ENCODE data around the gene ABCA6.

DNA sequence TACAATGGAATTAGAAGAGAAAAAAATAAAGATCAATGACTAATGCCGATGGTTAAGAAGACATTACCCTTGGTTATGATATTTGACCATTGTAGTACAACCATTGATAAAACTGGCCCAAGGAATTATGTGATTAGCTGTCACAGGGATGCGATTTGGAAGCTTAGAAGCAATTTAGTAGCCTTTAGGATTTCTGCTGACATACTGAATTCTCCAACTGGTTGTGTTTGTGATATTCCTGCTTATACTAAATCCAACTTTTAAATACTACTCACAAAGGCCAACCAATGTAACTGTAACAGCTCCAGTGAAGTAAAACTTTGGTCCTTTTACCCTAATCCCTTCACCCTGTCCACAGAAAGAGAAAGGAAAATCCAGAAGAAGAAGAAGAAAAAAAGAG, 31.4 kb upstream of the ABCA6 start:
- TF ChIP-seq, protein P1, sequence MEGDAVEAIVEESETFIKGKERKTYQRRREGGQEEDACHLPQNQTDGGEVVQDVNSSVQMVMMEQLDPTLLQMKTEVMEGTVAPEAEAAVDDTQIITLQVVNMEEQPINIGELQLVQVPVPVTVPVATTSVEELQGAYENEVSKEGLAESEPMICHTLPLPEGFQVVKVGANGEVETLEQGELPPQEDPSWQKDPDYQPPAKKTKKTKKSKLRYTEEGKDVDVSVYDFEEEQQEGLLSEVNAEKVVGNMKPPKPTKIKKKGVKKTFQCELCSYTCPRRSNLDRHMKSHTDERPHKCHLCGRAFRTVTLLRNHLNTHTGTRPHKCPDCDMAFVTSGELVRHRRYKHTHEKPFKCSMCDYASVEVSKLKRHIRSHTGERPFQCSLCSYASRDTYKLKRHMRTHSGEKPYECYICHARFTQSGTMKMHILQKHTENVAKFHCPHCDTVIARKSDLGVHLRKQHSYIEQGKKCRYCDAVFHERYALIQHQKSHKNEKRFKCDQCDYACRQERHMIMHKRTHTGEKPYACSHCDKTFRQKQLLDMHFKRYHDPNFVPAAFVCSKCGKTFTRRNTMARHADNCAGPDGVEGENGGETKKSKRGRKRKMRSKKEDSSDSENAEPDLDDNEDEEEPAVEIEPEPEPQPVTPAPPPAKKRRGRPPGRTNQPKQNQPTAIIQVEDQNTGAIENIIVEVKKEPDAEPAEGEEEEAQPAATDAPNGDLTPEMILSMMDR (CRISPR knock-in tag; IDR thresholded peaks at IDR 0.05): no peak
- TF ChIP-seq NR2F2 (IDR thresholded peaks at IDR 0.05; ENCODE audit: borderline replicate concordance, low read depth): no peak
- TF ChIP-seq ZNF180 (CRISPR knock-in tag; IDR thresholded peaks at IDR 0.05; ENCODE audit: borderline replicate concordance, low read depth): no peak
- no peak for TF ChIP-seq ZNF274 (CRISPR knock-in tag; IDR thresholded peaks at IDR 0.05)
- no peak for TF ChIP-seq SRSF9 (IDR thresholded peaks at IDR 0.05; ENCODE audit: borderline replicate concordance, insufficient read depth, low read depth, low read length, poor library complexity, severe bottlenecking)
- TF ChIP-seq SP1 (IDR thresholded peaks at IDR 0.05): no peak
- no peak for TF ChIP-seq SP1 (CRISPR knock-in tag; IDR thresholded peaks at IDR 0.05)
- TF ChIP-seq RAD21 (CRISPR knock-in tag; IDR thresholded peaks at IDR 0.05): no peak
- TF ChIP-seq POLR2A (IDR thresholded peaks at IDR 0.05; ENCODE audit: insufficient read depth in 1 of 2, low read depth in 2 of 2, low read length in 2 of 2): no peak
- TF ChIP-seq, protein P2, sequence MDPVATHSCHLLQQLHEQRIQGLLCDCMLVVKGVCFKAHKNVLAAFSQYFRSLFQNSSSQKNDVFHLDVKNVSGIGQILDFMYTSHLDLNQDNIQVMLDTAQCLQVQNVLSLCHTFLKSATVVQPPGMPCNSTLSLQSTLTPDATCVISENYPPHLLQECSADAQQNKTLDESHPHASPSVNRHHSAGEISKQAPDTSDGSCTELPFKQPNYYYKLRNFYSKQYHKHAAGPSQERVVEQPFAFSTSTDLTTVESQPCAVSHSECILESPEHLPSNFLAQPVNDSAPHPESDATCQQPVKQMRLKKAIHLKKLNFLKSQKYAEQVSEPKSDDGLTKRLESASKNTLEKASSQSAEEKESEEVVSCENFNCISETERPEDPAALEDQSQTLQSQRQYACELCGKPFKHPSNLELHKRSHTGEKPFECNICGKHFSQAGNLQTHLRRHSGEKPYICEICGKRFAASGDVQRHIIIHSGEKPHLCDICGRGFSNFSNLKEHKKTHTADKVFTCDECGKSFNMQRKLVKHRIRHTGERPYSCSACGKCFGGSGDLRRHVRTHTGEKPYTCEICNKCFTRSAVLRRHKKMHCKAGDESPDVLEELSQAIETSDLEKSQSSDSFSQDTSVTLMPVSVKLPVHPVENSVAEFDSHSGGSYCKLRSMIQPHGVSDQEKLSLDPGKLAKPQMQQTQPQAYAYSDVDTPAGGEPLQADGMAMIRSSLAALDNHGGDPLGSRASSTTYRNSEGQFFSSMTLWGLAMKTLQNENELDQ (CRISPR knock-in tag; IDR thresholded peaks at IDR 0.05; ENCODE audit: borderline replicate concordance): no peak

All from HepG2 (cell line).